Measurements from ENCODE around the gene SLC9A4. TPM values are rescaled to one million over a fixed set of nuclear protein-coding genes. Genes with fewer than 3 reads are reported as not detected.

Gene SLC9A4
- total and polyA plus RNA-seq, 2 donors (not counting 1 experiment from before 2014, with no cell fraction given), result 0.20 TPM; not detected in 1

DNA sequence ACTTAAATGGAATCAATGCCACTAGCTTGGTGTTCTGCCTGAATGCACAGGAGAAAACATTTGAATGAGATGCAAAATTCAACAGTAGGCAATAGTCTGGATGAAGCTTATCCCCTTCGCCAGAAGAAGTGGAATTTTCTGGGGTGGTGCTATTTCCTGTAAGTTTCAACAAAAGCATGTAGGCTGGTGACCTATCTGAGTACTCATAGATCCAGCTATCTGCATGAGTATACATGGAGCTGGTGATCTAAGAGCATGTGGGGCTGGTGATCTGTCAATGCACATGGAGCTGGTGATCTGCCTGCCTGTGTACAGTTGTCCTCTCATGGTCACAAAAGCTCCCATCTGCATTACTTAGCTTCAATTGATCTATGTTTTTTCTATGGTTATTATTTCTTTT, 71.2 kb downstream of the SLC9A4 start:
- ChIA-PET POLR2A (no interaction called here), CTCF (no interaction called here)
- WGBS (ENCODE audit: insufficient coverage), result 100% methylated on average over 1 of the region's 1 CpG
- no peak overlapping the region for H3K27ac Mint-ChIP-seq
- ATAC-seq (ENCODE audit: low read depth) (no peak), DNase-seq (no peak)
- Histone ChIP-seq H3K27ac (ENCODE audit: low read length in 2 of 2) (no peak overlapping the region), H2AFZ (ENCODE audit: insufficient read depth, low read depth, low read length, poor library complexity, severe bottlenecking) (no peak overlapping the region), H3K36me3 (replicated peaks in 1 of 2; ENCODE audit: control extremely low read depth in 1 of 2, control insufficient read depth in 1 of 2, extremely low read depth in 1 of 2, insufficient read depth in 2 of 2, low read length in 1 of 2) (no peaks in the 10 kb centered on the region), H3K4me2 (replicated peaks; ENCODE audit: low read depth, low read length, poor library complexity, severe bottlenecking) (no peak overlapping the region), H3K4me1 (ENCODE audit: control insufficient read depth in 2 of 2, insufficient read depth in 2 of 2, low read length in 2 of 2) (no peaks in the 10 kb centered on the region), H4K20me1 (ENCODE audit: control insufficient read depth, insufficient read depth, low read length, poor library complexity, severe bottlenecking) (no peaks in the 10 kb centered on the region), H3K79me2 (ENCODE audit: control insufficient read depth, insufficient read depth, low read length) (no peaks in the 10 kb centered on the region), H3K27me3 (replicated peaks in 1 of 4; ENCODE audit: control extremely low read depth in 1 of 4, control insufficient read depth in 3 of 4, insufficient read depth in 4 of 4, low read length in 3 of 4) (no peaks in the 10 kb centered on the region), H3K9ac (ENCODE audit: low read length) (no peak overlapping the region), H3K4me3 (ENCODE audit: control extremely low read depth in 1 of 5, extremely low read depth in 1 of 5, insufficient read depth in 1 of 5, low read depth in 2 of 5, low read length in 4 of 5) (no peak overlapping the region), H3K9me3 (ENCODE audit: control extremely low read depth in 1 of 3, control insufficient read depth in 2 of 3, insufficient read depth in 1 of 3, low read length in 2 of 3) (peaks cover 4 to 16% (median 4%) of the 10 kb centered on the region in 3 donors)
- intact Hi-C loops (cut with micrococcal nuclease), result no loop called here
- peaks cover 9% of the 10 kb centered on the region for H3K9me3 Mint-ChIP-seq (ENCODE audit: insufficient read depth)
- TF ChIP-seq, protein P1, sequence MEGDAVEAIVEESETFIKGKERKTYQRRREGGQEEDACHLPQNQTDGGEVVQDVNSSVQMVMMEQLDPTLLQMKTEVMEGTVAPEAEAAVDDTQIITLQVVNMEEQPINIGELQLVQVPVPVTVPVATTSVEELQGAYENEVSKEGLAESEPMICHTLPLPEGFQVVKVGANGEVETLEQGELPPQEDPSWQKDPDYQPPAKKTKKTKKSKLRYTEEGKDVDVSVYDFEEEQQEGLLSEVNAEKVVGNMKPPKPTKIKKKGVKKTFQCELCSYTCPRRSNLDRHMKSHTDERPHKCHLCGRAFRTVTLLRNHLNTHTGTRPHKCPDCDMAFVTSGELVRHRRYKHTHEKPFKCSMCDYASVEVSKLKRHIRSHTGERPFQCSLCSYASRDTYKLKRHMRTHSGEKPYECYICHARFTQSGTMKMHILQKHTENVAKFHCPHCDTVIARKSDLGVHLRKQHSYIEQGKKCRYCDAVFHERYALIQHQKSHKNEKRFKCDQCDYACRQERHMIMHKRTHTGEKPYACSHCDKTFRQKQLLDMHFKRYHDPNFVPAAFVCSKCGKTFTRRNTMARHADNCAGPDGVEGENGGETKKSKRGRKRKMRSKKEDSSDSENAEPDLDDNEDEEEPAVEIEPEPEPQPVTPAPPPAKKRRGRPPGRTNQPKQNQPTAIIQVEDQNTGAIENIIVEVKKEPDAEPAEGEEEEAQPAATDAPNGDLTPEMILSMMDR (IDR thresholded peaks at IDR 0.05), result no peak
- TF ChIP-seq EZH2 (IDR thresholded peaks at IDR 0.05; ENCODE audit: borderline replicate concordance, insufficient read depth, low read depth, low read length, poor library complexity, severe bottlenecking), result no peak
- no peaks in the 10 kb centered on the region for H3K4me1 Mint-ChIP-seq
- H3K4me3 Mint-ChIP-seq, result no peak overlapping the region
- peaks cover 8% of the 10 kb centered on the region for H3K27me3 Mint-ChIP-seq

DNA sequence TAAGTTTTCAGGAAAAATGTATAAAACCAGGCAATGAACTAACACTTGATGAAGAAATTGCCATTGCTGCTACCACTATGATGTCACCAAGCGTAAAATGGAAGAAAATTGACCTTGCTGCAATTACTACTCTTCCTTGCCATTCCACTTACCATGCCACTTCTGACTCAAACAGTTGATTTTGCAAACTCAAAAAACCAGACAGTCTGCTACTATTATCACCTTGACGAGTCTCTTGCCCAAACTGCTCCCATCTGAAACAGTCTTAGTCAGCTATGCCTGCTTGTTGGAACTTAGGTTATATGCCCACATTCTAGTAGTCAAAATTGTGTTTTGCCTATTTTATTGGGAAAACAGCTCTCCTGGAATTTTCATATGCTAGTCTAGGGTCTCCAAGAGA, 74.4 kb downstream of the SLC9A4 start:
- Mint-ChIP-seq H3K4me1 (no peaks in the 10 kb centered on the region), H3K4me3 (no peak overlapping the region), H3K9me3 (ENCODE audit: insufficient read depth) (peaks cover 16% of the 10 kb centered on the region), H3K27ac (no peak overlapping the region), H3K27me3 (peaks cover 3% of the 10 kb centered on the region)
- no peak overlapping the region for H3K27ac ChIP-seq (ENCODE audit: low read length in 2 of 2)
- no peak for ATAC-seq (ENCODE audit: low read depth)
- TF ChIP-seq, protein P1 (IDR thresholded peaks at IDR 0.05), result no peak
- no peak for TF ChIP-seq EZH2 (IDR thresholded peaks at IDR 0.05; ENCODE audit: borderline replicate concordance, insufficient read depth, low read depth, low read length, poor library complexity, severe bottlenecking)
- no peak overlapping the region for H2AFZ ChIP-seq (ENCODE audit: insufficient read depth, low read depth, low read length, poor library complexity, severe bottlenecking)
- no peaks in the 10 kb centered on the region for H3K79me2 ChIP-seq (ENCODE audit: control insufficient read depth, insufficient read depth, low read length)
- no peaks in the 10 kb centered on the region for H4K20me1 ChIP-seq (ENCODE audit: control insufficient read depth, insufficient read depth, low read length, poor library complexity, severe bottlenecking)
- no peak overlapping the region for H3K4me3 ChIP-seq (ENCODE audit: control extremely low read depth in 1 of 5, extremely low read depth in 1 of 5, insufficient read depth in 1 of 5, low read depth in 2 of 5, low read length in 4 of 5)
- CTCF ChIA-PET, result no interaction called here
- no peaks in the 10 kb centered on the region for H3K36me3 ChIP-seq (replicated peaks in 1 of 2; ENCODE audit: control extremely low read depth in 1 of 2, control insufficient read depth in 1 of 2, extremely low read depth in 1 of 2, insufficient read depth in 2 of 2, low read length in 1 of 2)
- peaks cover 8 to 23% (median 10%) of the 10 kb centered on the region in 3 donors for H3K9me3 ChIP-seq (ENCODE audit: control extremely low read depth in 1 of 3, control insufficient read depth in 2 of 3, insufficient read depth in 1 of 3, low read length in 2 of 3)
- no peak for DNase-seq
- intact Hi-C loops (cut with micrococcal nuclease), result no loop called here
- H3K4me1 ChIP-seq (ENCODE audit: control insufficient read depth in 2 of 2, insufficient read depth in 2 of 2, low read length in 2 of 2), result no peaks in the 10 kb centered on the region
- POLR2A ChIA-PET, result no interaction called here
- H3K9ac ChIP-seq (ENCODE audit: low read length), result no peak overlapping the region
- H3K27me3 ChIP-seq (replicated peaks in 1 of 4; ENCODE audit: control extremely low read depth in 1 of 4, control insufficient read depth in 3 of 4, insufficient read depth in 4 of 4, low read length in 3 of 4), result no peaks in the 10 kb centered on the region
- 90% methylated on average over 2 of the region's 2 CpGs for WGBS (ENCODE audit: insufficient coverage)
- H3K4me2 ChIP-seq (replicated peaks; ENCODE audit: low read depth, low read length, poor library complexity, severe bottlenecking), result no peak overlapping the region

Measured in B cell (primary cell).